GM12872 (cell line): ENCODE results near the gene PAIP2B.

ENCODE experiments used
- CTCF ChIP-seq: IDR thresholded peaks from 3 replicates; pipeline ENCODE4 v1.5.1; 2011; ENCODE audit warnings: low read depth, mild to moderate bottlenecking, low read length, moderate library complexity; ENCODE audit not compliant: insufficient read depth

The PAIP2B gene

GRCh38 chr2:71216501-71216900 is 10.4 kb downstream of the PAIP2B start:
- TF ChIP-seq CTCF = no peak

GRCh38 chr2:71215447-71215846 is 11.5 kb downstream of the PAIP2B start:
- TF ChIP-seq CTCF = no peak

- no peak for TF ChIP-seq CTCF
These were observed 14.6 kb downstream of the PAIP2B start for GRCh38 chr2:71212336-71212735.

- no peak for TF ChIP-seq CTCF
These were observed 16.6 kb downstream of the PAIP2B start for GRCh38 chr2:71210292-71210691.

GRCh38 chr2:71208756-71209155 is 18.1 kb downstream of the PAIP2B start:
- TF ChIP-seq CTCF = no peak

- TF ChIP-seq CTCF = no peak
These were observed 19.3 kb downstream of the PAIP2B start for GRCh38 chr2:71207601-71208000.

- no peak for TF ChIP-seq CTCF
These were observed 20.6 kb downstream of the PAIP2B start for GRCh38 chr2:71206271-71206670.

GRCh38 chr2:71191570-71191943 is 35.3 kb downstream of the PAIP2B start:
- TF ChIP-seq CTCF = no peak
